ENCODE results near the gene AMER2.

The AMER2 gene, protein sequence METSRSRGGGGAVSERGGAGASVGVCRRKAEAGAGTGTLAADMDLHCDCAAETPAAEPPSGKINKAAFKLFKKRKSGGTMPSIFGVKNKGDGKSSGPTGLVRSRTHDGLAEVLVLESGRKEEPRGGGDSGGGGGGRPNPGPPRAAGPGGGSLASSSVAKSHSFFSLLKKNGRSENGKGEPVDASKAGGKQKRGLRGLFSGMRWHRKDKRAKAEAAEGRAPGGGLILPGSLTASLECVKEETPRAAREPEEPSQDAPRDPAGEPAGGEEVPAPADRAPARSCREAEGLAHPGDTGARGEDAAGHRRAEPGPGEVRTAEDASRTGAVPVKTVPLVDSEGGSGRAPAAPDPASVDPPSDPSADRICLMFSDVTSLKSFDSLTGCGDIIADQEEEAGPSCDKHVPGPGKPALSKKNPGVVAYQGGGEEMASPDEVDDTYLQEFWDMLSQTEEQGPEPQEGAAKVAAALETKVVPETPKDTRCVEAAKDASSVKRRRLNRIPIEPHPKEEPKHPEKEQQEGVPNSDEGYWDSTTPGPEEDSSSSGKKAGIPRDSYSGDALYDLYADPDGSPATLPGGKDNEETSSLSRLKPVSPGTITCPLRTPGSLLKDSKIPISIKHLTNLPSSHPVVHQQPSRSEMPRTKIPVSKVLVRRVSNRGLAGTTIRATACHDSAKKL

DNA sequence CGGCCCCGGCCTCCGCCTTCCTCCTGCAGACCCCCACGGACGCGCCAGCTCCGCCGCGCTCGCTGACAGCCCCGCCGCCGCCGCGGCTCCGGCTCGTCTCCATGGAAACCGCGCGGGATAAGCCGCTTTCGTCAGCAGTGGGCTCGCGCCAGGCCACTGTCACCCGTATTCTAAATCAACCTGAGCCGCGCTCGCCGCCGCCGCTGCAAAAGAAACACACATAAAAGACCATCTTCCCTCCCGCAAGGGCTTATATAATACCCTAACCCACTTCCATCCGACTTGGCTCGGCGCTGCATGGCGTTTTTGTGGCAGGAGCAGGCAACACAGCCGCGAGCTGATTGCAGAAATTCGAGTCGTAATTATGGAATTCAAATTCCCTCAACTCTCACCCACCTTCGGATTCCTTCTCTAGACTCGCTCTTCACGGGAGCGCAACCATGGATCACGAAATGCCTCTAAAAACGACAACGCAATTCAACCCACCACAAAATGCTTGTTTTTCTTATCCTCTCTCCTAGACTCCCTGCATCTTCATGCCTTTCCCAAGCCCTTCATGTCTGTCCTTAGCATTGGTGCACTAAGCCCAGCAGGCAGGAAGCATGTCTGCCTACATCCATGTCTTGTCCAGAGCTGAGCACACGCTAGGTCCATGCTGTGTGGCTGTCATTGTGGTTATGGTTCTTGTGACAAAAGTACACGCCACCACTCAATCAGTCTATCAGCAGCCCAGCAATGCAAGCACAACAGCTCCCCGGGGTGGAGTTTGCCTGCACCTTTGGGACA is at the start of gene AMER2:
AMER2 (minus strand) TSS at position 772 of the 786 bp plus-strand sequence; CDS start at position 103, 669 bp downstream.
- no peak for DNase-seq (ENCODE audit: low read depth)

DNA sequence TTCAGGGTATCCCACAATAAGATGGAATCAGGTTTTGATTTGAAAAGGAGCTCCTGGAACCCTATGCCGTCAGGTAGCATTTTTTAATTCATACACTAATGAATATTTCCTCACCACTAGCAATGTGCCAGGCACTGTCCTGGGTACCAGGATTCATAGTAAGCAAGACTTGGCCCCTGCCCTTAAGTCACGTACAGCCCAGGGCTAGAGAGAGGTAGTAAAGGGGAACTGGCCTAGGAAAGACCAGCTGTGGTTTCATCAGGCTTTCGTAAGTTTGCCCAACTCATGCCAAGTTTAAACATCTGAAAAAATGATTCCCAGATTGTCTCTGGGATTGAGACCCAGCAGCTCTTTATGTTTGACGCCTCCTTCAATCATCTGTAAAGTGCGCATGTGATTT is 45.9 kb upstream of the AMER2 start:
- DNase-seq (ENCODE audit: low read depth), result peak; percentile 16

DNA sequence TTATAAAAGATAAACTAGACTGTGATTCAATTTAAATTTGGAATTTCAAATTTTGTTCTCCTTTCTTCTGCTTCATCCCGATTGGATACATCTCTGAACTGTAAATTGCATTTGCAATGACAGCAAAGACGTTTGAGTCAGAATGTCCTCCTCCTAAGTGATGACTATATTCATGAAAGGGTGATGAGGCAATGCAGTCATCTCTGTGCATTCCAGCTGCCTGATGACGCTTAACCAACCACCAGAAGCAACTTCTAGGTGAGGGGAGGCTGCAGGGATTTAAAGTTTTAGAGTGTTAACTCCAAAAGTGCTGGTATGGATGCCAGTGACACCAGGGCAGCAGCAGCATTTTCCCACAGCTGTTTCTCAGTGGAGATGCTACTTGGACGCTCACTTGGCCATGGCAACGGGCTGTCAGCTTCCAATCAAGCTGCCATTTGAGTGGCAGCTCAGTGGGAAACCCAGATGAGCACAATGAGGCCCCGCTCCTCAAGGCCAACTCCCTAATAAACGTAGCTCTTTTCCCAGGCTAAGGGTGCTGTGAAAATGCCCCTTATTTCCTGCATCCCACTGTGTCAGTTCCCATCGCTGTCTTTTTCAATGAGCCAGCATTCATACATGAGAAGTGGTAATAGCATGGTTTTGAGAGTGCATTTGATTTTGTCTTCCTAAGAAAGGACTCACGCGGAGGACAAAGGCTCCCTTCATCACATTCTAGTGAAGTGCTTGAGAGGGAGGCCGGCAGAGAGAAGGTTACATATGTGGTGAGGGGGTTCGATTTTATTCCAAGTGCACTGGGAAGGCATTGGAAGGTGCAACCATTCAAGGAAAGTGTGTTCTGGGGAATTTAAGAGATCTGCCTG is 45.2 kb upstream of the AMER2 start:
- peak; percentile 19 for DNase-seq (ENCODE audit: low read depth)

DNA sequence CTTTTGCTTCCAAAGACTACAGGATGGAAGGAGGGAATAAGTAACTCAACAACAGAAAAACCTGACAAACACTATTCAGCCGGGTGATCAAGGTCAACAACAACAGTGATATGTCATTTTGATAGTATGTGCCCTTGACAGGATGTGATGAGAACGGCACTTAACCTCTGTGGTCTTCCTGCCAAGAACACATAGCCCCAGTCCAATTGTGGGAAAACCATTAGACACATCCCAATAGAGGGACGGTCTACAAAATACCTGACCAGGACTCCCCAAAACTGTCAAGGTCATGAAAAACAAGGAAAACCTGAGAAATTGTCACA is 43.1 kb upstream of the AMER2 start:
- DNase-seq (ENCODE audit: low read depth), result no peak

DNA sequence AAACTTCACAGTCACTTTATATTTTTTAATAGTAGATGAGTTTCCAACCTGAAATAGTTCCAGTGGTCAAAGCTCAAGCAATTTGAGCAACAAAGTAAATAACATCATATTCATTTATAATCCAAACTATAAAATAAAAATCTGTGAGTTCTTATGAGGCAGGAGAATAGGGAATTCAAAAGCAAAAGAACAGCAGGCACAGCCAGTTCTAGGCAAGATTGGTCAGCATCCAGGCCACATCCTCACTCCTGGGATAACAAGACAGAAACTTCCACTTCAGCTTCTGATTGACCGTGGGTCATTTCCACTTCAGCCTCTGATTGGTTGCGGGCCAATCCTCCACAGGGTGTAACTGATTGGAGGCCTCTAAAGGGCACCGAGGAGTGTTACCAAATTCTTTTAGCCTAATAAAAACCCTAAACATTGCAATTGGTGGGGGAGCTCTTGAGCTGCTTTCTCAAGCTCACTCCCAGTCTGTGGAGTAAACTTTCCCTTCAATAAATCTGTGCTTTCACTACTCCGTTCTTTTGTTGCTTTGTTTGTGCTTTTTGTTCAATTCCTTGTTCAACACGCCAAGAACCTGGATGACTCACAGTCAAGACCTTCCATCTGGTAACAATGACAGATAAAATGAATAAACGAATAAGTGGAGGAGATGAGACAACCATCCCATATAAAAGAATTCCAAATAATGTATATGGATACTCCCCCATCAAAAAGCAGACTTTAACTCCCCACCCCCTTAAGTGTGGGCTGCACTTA is 42.6 kb upstream of the AMER2 start:
- DNase-seq (ENCODE audit: low read depth), result peak; percentile 42

DNA sequence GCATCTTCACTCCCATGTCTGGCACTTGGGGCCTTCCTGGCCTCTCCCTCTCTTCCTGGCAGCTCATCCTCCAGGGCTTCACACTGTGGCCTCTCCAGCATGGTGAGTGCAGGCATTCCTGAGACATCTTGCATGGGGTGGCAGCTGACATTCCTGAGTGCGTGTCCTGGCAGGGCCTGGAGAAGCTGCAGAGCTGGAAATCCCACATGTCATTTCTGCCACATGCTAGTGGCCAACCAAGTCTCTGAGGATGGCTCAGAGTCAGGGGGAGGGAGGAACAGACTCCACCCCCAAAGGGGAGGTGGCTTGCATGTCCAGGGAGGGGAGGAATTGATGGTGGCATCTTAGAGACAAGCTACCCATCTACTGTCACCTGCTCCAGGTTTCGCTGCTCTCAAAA is 41.6 kb upstream of the AMER2 start:
- no peak for DNase-seq (ENCODE audit: low read depth)

DNA sequence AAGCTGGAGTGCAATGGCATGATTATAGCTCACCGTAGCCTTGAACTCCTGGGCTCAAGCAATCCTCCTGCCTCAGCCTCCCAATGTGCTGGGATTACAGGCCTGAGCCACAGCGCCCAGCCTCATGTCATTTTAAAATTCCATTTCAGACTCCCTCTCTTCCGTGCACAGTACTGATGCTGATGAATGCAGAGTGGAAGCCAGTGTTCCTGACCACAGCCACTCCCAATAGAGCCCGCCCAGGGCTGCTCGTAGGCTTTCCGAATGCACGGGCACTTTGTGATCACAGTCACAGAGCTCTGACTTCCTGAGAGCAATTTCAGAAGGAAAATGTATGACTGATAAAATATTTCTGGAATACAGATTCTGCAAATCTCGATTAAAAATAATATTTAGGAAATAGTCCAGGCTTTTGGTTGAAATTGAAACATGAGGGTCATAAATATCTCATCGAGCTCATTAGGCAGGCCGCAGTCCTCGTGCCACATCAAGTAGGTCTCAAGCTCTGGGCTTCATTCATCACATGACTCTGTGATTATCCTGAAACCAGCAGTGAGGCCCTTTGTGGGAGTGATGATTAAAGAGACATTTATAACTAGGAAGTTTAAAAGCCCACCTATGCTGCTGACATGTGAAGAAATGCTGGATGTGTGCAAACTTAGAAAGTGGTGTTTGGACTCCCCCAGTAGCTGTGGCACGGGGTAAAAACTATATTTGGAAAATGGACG is 38.9 kb upstream of the AMER2 start:
- DNase-seq (ENCODE audit: low read depth), result no peak

DNA sequence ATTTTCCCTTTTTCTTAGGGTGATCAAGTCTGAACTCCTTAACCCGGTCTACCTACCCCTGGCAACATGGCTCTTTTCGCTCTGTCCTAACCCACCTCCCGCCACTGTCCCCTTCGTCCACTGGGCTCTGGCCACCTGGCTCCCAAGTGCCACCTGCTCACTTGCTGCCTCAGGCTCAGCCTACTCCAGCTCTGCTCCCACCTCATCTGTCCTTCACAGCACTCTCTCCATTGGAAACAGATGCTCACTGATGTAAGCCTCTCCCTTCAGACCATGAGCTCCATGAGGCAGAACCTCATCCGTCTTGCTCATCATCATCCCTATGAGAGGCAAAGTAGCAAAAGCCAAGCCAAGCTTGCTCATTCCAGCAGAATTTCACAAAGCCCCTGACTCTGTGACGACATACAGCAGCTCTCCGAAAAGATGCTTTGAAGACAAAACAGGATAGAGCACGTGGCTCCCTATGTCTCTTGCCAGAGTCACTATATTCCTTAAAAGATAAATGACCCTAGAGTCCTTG is 35.3 kb upstream of the AMER2 start:
- DNase-seq (ENCODE audit: low read depth), result no peak

DNA sequence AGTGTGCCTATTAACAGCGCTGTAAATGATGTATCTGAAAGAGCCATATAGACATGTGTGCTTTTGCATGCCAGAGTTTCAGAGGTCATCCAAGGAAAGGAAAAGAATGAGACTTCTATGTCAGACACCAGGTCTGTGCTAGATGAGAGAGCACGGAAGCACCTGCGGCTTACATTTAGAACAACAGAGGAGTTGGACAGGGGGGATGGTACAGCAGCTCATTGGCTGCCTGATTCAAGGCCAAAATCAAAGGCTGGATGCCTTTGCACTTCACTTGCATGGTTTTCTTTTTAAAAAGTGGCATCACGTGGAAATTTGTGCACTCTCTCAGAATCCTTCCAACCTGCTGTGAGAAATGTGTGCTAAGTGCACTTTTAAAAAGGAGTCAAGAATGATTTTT is 32.8 kb upstream of the AMER2 start:
- no peak for DNase-seq (ENCODE audit: low read depth)

DNA sequence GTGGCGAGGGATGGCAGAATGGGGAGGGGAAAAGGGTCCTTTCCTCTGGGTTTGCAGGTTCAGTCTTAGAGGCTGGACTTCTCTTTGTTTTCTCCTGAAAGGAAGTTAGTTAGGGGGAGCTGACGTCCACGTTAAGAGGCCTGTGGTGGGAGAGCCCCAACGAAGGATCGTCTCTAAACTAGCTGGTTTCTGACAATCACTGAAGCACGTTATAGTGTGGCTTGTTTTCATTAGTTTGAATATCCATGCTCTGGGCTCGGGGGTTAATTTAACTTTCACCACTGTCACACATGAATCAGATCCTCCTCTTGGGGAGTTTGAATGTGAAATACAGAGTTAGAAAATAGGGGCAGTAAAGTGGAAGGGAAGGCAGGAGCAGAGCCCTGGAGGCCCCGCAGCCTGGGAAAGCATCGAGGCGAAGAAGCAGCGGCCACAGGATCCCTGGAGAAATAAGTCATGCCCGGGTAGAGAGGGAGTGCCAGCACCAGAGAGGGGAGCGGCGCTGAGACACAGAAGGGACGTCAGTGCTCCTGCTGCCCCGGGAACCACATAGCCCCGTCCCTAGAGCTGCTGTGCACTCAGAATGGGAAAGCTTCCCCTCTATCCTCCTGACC is 31.1 kb upstream of the AMER2 start:
- no peak for DNase-seq (ENCODE audit: low read depth)

DNA sequence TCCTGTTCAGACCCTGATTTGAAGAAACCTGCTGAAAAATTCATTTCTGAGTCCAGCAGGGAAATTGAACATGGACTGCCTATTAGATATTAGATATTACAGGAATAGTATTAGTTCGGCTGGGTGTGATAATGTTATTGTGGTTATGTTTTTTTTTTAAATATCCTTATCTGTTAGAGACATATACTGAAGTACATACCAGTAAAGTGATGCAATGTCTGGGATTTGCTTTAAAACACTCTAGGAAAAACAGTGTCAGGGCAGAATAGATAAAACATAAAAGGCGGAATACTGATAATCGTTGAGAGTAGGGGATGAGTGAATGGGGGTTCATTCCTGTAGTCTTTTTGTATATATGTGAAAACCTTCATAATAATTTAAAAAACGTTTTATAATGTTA is 28.7 kb upstream of the AMER2 start:
- DNase-seq (ENCODE audit: low read depth), result no peak

DNA sequence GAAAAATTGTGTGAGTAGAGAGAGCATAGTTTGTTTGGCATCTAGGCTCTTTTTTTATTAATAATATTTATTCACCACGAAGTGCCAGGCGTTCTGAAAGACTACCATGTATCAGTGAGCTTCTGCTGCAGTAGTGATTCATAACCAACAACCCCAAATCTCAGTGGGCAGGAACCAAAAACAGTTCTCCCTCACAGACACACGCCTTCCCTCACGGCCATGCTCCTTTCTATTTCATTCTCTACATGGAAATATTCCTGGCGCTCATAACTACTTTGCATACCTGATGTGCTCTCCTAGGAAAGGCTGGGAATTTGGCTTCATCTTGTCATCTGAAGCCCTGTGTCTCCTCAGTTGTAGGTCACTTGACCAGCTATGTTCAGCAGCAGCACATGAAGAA is 26.6 kb upstream of the AMER2 start:
- no peak for DNase-seq (ENCODE audit: low read depth)

DNA sequence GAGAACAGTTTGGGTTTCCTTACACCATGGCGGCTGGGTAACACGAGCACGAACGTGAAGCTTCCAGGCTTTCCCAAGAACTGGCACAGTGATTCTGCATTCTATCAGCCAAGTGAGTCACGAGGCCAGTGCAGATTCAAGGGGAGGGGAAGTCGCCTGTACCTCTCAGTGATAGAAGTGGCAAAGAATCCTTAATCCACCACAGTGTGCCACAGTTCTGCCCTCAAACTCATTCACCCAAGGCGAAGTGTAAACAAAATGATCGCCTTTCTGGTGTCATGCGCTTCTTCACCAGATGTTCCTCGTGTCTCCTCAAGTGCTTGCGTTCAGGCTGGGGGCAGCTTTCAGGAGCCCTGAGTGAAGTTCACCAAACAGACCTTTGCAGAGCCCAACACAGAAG is 24.9 kb upstream of the AMER2 start:
- no peak for DNase-seq (ENCODE audit: low read depth)

DNA sequence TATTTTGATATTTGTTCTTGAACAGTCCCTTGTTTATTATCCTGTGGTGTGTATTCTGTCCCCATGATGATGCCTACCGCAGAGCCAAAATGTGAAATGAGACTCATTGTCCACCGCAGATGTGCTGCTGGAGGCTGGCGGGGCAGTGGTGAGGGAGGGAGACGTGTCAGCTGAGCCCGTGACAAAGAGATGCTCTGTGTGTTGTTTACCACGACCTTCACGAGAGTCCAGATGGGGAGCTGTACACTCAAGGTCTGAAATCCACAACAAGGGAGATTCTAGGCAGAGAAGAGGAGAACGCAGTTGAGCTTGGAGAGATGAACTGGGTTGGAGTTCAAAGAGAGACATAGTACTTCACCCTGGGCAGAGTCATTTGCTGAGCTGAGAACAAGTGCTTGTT is 20.8 kb upstream of the AMER2 start:
- no peak for DNase-seq (ENCODE audit: low read depth)

DNA sequence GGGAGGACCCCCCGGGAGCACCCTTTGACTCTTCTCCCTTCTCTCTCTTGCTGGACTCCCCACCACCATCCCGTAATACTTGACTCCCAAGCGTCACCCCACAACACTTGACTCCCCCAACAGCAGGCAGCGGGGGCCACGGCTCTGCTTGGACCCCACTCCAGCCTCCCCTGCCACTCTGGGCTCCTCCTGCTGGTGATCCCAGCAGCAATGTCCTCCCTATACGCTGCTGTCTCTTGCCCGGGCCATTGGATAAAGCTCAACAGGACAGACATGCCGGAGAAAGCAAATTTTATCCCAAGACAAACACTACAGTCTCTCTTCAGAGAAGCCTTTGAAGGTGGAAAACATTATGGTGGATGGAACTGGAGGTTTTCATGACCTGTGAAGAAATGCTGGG is 20.4 kb upstream of the AMER2 start:
- no peak for DNase-seq (ENCODE audit: low read depth)

DNA sequence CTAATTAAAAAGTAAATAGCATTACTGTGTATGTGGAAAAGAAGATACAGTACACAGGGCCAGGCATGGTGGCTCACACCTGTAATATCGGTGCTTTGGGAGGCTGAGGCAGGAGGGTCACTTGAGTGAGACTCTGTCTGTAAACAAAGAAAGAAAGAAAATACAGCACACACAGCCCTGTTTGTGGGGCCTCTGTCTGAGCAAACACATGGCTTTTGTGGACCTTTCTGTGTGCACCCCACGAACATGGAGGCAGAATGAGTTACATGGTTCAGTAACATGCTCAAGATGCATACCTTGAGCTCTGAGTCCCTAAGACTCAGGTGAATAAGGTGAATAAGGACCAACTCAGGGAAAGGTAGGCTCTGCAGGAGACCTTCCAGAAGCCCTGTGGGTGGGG is 20.0 kb upstream of the AMER2 start:
- no peak for DNase-seq (ENCODE audit: low read depth)

DNA sequence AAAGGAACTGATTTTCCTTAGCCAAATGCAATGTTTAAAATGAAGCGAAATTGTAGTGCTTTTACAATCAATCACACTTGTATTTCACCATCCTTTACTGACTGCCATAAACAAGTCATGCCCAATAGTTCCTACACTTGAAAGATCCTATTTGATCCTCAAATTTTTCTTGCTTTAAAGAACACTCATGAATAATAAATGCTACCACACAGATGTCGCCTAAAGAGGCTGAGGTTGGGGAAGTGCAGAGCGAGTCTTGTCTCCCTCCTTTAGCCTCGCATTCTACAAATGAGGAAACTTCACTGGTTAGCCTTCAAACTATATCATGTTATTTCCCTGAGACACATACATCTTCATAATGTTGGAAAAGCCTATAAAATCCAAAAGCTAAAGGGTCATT is 18.7 kb upstream of the AMER2 start:
- no peak for DNase-seq (ENCODE audit: low read depth)

DNA sequence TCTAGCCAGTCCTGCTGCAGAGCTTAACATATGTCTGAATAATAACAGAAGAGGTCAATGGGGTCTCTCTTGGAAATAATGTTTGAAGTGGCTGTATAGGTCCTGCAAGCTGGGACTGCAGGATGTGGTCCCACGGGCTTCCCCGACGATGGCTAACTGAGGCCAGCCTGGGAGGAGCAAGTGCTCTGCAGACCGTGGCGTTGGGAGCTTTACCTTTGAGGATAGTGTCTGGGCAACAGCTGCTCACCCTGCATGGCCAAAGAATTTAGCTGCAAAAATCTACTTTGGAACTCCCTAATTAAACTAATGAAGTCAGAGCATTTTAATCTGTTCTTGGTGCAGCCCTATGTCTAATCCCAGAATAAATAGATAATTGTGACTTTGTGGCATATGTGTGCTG is 18.2 kb upstream of the AMER2 start:
- DNase-seq (ENCODE audit: low read depth), result no peak

DNA sequence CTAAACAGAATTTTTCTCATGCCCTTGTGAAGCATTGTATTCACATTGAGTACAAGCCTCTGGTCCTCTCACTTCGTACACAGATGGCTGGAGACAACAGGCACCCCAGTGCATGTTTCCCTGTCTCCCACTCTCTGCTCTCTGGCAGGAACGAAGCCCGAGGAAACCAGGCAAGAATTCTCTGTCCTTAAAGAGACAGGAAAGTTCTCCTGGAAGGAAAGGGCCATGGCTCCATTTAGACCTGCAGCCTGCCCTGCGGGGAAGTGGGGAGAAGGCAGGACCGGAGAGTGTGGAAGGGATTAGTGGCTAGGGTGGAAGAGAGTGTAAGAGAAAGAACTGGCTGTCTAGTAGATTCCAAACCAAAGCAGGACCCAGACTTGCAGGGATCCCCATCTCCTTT is 15.5 kb upstream of the AMER2 start:
- DNase-seq (ENCODE audit: low read depth), result no peak

DNA sequence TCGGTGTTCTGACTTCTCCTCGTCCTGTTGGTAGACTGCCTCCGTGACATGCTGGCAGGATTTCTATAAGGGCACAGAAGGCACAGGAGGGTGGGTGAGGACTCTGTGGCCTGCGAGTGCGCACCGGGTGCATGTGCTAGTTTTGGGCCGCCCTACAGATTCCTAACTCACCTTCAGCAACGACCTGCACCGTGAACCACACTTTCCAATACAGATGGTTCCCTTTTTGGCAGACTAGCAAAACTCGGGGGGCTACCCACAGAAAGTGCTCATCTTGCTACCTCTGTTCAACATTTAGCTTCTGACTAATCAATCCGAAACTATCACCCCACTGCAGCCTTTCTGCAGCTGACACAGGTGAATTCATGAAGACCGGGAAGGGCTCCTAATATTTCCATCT is 14.1 kb upstream of the AMER2 start:
- no peak for DNase-seq (ENCODE audit: low read depth)

Data from fibroblast of gingiva (primary cell).